Measurements from ENCODE around the gene CLDND2.

The CLDND2 gene

GRCh38 chr19:51345076-51345620 lies 23.7 kb downstream of the CLDND2 start:
- H3K4me3 ChIP-seq (ENCODE audit: low read depth, low read length) = no peak overlapping the region
- TF ChIP-seq MYNN (tag by site-specific recombination; IDR thresholded peaks at IDR 0.05; ENCODE audit: borderline replicate concordance) (no peak), INSM2 (tag by site-specific recombination; IDR thresholded peaks at IDR 0.05) (no peak), GLIS2 (tag by site-specific recombination; IDR thresholded peaks at IDR 0.05) (no peak), MEIS1 (CRISPR knock-in tag; IDR thresholded peaks at IDR 0.05; ENCODE audit: borderline replicate concordance) (no peak), YY1 (tag by site-specific recombination; IDR thresholded peaks at IDR 0.05) (no peak), ZNF341 (tag by site-specific recombination; IDR thresholded peaks at IDR 0.05; ENCODE audit: low read depth) (no peak), ZNF214 (tag by site-specific recombination; IDR thresholded peaks at IDR 0.05; ENCODE audit: borderline replicate concordance) (no peak), GLI2 (tag by site-specific recombination; IDR thresholded peaks at IDR 0.05; ENCODE audit: borderline replicate concordance, low read depth) (no peak)
- TF ChIP-seq, protein P1, sequence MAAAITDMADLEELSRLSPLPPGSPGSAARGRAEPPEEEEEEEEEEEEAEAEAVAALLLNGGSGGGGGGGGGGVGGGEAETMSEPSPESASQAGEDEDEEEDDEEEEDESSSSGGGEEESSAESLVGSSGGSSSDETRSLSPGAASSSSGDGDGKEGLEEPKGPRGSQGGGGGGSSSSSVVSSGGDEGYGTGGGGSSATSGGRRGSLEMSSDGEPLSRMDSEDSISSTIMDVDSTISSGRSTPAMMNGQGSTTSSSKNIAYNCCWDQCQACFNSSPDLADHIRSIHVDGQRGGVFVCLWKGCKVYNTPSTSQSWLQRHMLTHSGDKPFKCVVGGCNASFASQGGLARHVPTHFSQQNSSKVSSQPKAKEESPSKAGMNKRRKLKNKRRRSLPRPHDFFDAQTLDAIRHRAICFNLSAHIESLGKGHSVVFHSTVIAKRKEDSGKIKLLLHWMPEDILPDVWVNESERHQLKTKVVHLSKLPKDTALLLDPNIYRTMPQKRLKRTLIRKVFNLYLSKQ (tag by site-specific recombination; IDR thresholded peaks at IDR 0.05; ENCODE audit: borderline replicate concordance) = no peak
- ChIA-PET CTCF (no interaction called here), POLR2A (no interaction called here)
- peaks cover 5 to 29% of the 10 kb centered on the region in 2 experiments; a peak in 2 of 3 replicates for H3K36me3 ChIP-seq (ENCODE audit: control insufficient read depth in 2 of 2, insufficient read depth in 1 of 2, low read length in 2 of 2)
- H3K27ac ChIP-seq (ENCODE audit: extremely low read depth, low read depth, low read length) = no peak overlapping the region
- H3K9me3 ChIP-seq (ENCODE audit: control insufficient read depth, insufficient read depth, low read depth, low read length) = no peaks in the 10 kb centered on the region
- 0 out of 2 replicates have a peak, but pooled peaks cover 2% of the 10 kb centered on the region for H3K4me1 ChIP-seq (ENCODE audit: control insufficient read depth, insufficient read depth, low read length)

DNA sequence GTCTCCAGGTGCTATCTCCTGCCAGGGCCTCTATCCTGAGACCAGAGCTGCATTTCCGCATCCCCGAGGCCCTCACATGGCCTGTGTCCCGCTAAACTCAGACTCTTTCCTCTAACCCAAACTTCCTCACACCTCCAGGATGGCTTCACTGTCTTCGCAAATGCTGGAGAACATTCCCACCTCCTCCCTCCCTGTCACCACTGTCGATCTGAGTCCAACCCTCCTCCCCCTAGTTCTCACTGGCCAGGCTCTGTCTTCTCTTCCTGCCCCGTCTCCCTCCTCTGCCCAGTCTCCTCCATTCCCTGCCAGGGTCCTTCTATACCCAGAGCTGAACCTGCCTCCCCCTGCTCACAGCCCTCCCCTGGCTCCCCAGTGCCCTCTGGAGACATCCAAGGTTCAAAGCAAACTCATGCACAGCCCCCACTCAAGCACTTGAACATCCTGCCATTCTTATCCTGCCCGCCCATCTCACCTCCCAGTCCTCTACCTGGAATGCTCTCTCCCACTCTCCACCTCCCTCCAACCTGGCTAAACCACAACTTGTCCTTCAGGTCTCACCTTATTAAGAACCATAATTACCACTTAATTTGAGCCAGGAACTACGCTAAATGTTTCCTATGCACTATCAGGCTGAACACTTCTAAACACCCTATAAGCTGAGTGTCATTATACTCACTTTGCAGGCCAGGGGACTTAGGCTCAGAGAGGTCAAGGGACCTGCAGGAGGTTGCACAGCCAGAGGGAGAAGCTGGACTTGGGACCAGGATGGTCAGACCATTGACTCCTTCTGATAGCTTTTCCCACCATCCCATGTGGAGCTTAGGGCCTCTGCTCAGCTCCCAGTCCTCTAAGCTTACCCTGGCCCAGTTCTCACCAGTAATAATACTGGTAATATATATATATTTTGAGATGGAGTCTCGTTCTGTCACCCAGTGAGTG lies 25.9 kb downstream of the CLDND2 start:
- Histone ChIP-seq H3K36me3 (ENCODE audit: control insufficient read depth in 2 of 2, insufficient read depth in 1 of 2, low read length in 2 of 2) (peaks cover 0 to 27% of the 10 kb centered on the region in 2 experiments; a peak in 2 of 3 replicates), H3K27ac (ENCODE audit: extremely low read depth, low read depth, low read length) (no peak overlapping the region), H3K4me1 (ENCODE audit: control insufficient read depth, insufficient read depth, low read length) (0 out of 2 replicates have a peak, but pooled peaks cover 8% of the 10 kb centered on the region), H3K9me3 (ENCODE audit: control insufficient read depth, insufficient read depth, low read depth, low read length) (no peaks in the 10 kb centered on the region), H3K4me3 (ENCODE audit: low read depth, low read length) (no peak overlapping the region)
- ChIA-PET POLR2A (interaction anchor here (0.7 to 2.0 kb wide), 4 partner anchors 12 to 25 kb away, joined by 3 to 10 read pairs (median 4); no protein-coding TSS in a partner anchor), CTCF (interaction anchor here (1.0 kb wide), 1 partner anchor 185 kb away, joined by 3 read pairs; no protein-coding TSS in a partner anchor)
- TF ChIP-seq ZNF701 (tag by site-specific recombination; IDR thresholded peaks at IDR 0.05) (no peak), ZNF621 (tag by site-specific recombination; IDR thresholded peaks at IDR 0.05) (no peak), ZNF768 (tag by site-specific recombination; IDR thresholded peaks at IDR 0.05) (peak; percentile 79), PRDM1 (tag by site-specific recombination; IDR thresholded peaks at IDR 0.05) (no peak), RBAK (tag by site-specific recombination; IDR thresholded peaks at IDR 0.05) (no peak), ZNF423 (tag by site-specific recombination; IDR thresholded peaks at IDR 0.05) (no peak), ZNF155 (tag by site-specific recombination; IDR thresholded peaks at IDR 0.05) (no peak), ZNF18 (tag by site-specific recombination; IDR thresholded peaks at IDR 0.05) (no peak), EGR2 (tag by site-specific recombination; IDR thresholded peaks at IDR 0.05; ENCODE audit: low read depth) (0 out of 2 replicates have a peak, but pooled peaks have one; percentile 3), ZNF16 (tag by site-specific recombination; IDR thresholded peaks at IDR 0.05; ENCODE audit: low read depth) (0 out of 2 replicates have a peak, but pooled peaks have one; percentile 41), ZNF600 (tag by site-specific recombination; IDR thresholded peaks at IDR 0.05) (no peak), ZNF785 (tag by site-specific recombination; IDR thresholded peaks at IDR 0.05) (no peak), FEZF1 (tag by site-specific recombination; IDR thresholded peaks at IDR 0.05) (no peak), KLF17 (tag by site-specific recombination; IDR thresholded peaks at IDR 0.05) (no peak)
- TF ChIP-seq, protein P2, sequence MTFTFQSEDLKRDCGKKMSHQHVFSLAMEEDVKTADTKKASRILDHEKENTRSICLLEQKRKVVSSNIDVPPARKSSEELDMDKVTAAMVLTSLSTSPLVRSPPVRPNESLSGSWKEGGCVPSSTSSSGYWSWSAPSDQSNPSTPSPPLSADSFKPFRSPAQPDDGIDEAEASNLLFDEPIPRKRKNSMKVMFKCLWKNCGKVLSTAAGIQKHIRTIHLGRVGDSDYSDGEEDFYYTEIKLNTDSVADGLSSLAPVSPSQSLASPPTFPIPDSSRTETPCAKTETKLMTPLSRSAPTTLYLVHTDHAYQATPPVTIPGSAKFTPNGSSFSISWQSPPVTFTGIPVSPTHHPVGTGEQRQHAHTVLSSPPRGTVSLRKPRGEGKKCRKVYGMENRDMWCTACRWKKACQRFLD (tag by site-specific recombination; IDR thresholded peaks at IDR 0.05) = no peak
- TF ChIP-seq, protein P1 (tag by site-specific recombination; IDR thresholded peaks at IDR 0.05; ENCODE audit: borderline replicate concordance) = no peak
